ENCODE measurements around the gene SPOP.
"Not testable (repeated sequence)": the region's sequence is repeated elsewhere in the genome, so short reads cannot be mapped to it uniquely, and the experiment has no call there.

The SPOP gene

GRCh38 chr17:49677933-49678847, at the start of gene SPOP:
Gene SPOP, minus strand, starts transcription at chr17:49678097. Its CDS starts 55,287 bp downstream, at chr17:49622810.
- Histone ChIP-seq H3K27me3 (ENCODE audit: low read length) (no peaks in the 10 kb centered on the region), H3K9ac (ENCODE audit: low read length) (peak within 1 kb of the TSS; percentile 78), H3K4me2 (ENCODE audit: low read depth, low read length, poor library complexity, severe bottlenecking) (peak within 1 kb of the TSS; percentile 96), H3K27ac (ENCODE audit: low read depth, low read length) (peak within 1 kb of the TSS; percentile 69), H3K4me3 (ENCODE audit: insufficient read depth, low read length, poor library complexity, severe bottlenecking) (peak within 1 kb of the TSS; percentile 63), H4K20me1 (ENCODE audit: low read depth, low read length) (peaks cover 15% of the 10 kb centered on the region), H3K36me3 (ENCODE audit: low read length) (peaks cover 8% of the 10 kb centered on the region; the same call in 1 of the 2 replicates), H3K9me3 (ENCODE audit: insufficient read depth, low read length) (no peaks in the 10 kb centered on the region; the same call in 1 of the 2 replicates), H2AFZ (ENCODE audit: low read depth, low read length, severe bottlenecking) (peak within 1 kb of the TSS; percentile 78), H3K79me2 (ENCODE audit: insufficient read depth, low read length) (peaks cover 38% of the 10 kb centered on the region), H3F3A (ENCODE audit: insufficient read depth) (peaks cover 12% of the 10 kb centered on the region), H3K9me2 (replicated peaks; ENCODE audit: insufficient read depth, low read length) (no peaks in the 10 kb centered on the region)
- no peak for TF ChIP-seq CTCF (IDR thresholded peaks at IDR 0.05; ENCODE audit: insufficient read depth, low read length, poor library complexity, severe bottlenecking)
- no peak for TF ChIP-seq EZH2phosphoT487 (conservative IDR thresholded peaks at IDR 0.05; ENCODE audit: low read length)

- H3K36me3 ChIP-seq (ENCODE audit: low read length): no peaks in the 10 kb centered on the region
- H3K4me2 ChIP-seq (ENCODE audit: low read depth, low read length, poor library complexity, severe bottlenecking): no peak overlapping the region
- H3K4me3 ChIP-seq (ENCODE audit: insufficient read depth, low read length, poor library complexity, severe bottlenecking): no peak overlapping the region
- TF ChIP-seq EZH2phosphoT487 (conservative IDR thresholded peaks at IDR 0.05; ENCODE audit: low read length) (no peak), CTCF (IDR thresholded peaks at IDR 0.05; ENCODE audit: insufficient read depth, low read length, poor library complexity, severe bottlenecking) (no peak)
- no peaks in the 10 kb centered on the region for H3K27me3 ChIP-seq (ENCODE audit: low read length)
- H3K9ac ChIP-seq (ENCODE audit: low read length): no peak overlapping the region
- no peak overlapping the region for H2AFZ ChIP-seq (ENCODE audit: low read depth, low read length, severe bottlenecking)
- no peaks in the 10 kb centered on the region for H3F3A ChIP-seq (ENCODE audit: insufficient read depth)
- H3K27ac ChIP-seq (ENCODE audit: low read depth, low read length): no peak overlapping the region
- no peaks in the 10 kb centered on the region for H3K79me2 ChIP-seq (ENCODE audit: insufficient read depth, low read length)
- no peaks in the 10 kb centered on the region for H3K9me3 ChIP-seq (ENCODE audit: insufficient read depth, low read length)
- no peaks in the 10 kb centered on the region for H3K9me2 ChIP-seq (replicated peaks; ENCODE audit: insufficient read depth, low read length)
- no peaks in the 10 kb centered on the region for H4K20me1 ChIP-seq (ENCODE audit: low read depth, low read length)
Observed at GRCh38 chr17:49727380-49727779, 49.5 kb upstream of the SPOP start.

- Histone ChIP-seq H3K9me2 (replicated peaks; ENCODE audit: insufficient read depth, low read length) (no peaks in the 10 kb centered on the region), H3K4me3 (ENCODE audit: insufficient read depth, low read length, poor library complexity, severe bottlenecking) (no peak overlapping the region), H3K4me2 (ENCODE audit: low read depth, low read length, poor library complexity, severe bottlenecking) (no peak overlapping the region), H3F3A (ENCODE audit: insufficient read depth) (no peaks in the 10 kb centered on the region), H3K27ac (ENCODE audit: low read depth, low read length) (no peak overlapping the region), H3K79me2 (ENCODE audit: insufficient read depth, low read length) (no peaks in the 10 kb centered on the region), H3K9ac (ENCODE audit: low read length) (no peak overlapping the region), H4K20me1 (ENCODE audit: low read depth, low read length) (no peaks in the 10 kb centered on the region), H3K9me3 (ENCODE audit: insufficient read depth, low read length) (no peaks in the 10 kb centered on the region), H3K27me3 (ENCODE audit: low read length) (no peaks in the 10 kb centered on the region), H2AFZ (ENCODE audit: low read depth, low read length, severe bottlenecking) (no peak overlapping the region), H3K36me3 (ENCODE audit: low read length) (no peaks in the 10 kb centered on the region)
- TF ChIP-seq CTCF (IDR thresholded peaks at IDR 0.05; ENCODE audit: insufficient read depth, low read length, poor library complexity, severe bottlenecking) (no peak), EZH2phosphoT487 (conservative IDR thresholded peaks at IDR 0.05; ENCODE audit: low read length) (no peak)
Observed at GRCh38 chr17:49725452-49726130, 47.7 kb upstream of the SPOP start.

GRCh38 chr17:49724552-49724951, 46.7 kb upstream of the SPOP start:
- not testable (repeated sequence) for H3K27ac ChIP-seq (ENCODE audit: low read depth, low read length); H2AFZ ChIP-seq (ENCODE audit: low read depth, low read length, severe bottlenecking); H3K4me3 ChIP-seq (ENCODE audit: insufficient read depth, low read length, poor library complexity, severe bottlenecking); H3K36me3 ChIP-seq (ENCODE audit: low read length); H4K20me1 ChIP-seq (ENCODE audit: low read depth, low read length); H3F3A ChIP-seq (ENCODE audit: insufficient read depth); H3K9me3 ChIP-seq (ENCODE audit: insufficient read depth, low read length); H3K27me3 ChIP-seq (ENCODE audit: low read length); H3K9me2 ChIP-seq (replicated peaks; ENCODE audit: insufficient read depth, low read length); H3K79me2 ChIP-seq (ENCODE audit: insufficient read depth, low read length); H3K9ac ChIP-seq (ENCODE audit: low read length); H3K4me2 ChIP-seq (ENCODE audit: low read depth, low read length, poor library complexity, severe bottlenecking)

All from SU-DHL-6 (cell line).